22Rv1 (cell line): ENCODE data around the gene THRB.

ENCODE experiments used
- ZFX ChIP-seq: fragments of 450-650 bp; IDR thresholded peaks from 2 replicates; pipeline ENCODE4 v1.6.1; 2017; ENCODE audit warnings: antibody characterized with exemption, borderline replicate concordance
- TF ChIP-seq, protein P1 (sequence below): fragments of 450-650 bp; IDR thresholded peaks from 2 replicates; pipeline ENCODE4 v1.5.1; 2017; ENCODE audit warnings: mild to moderate bottlenecking

- TF ChIP-seq, protein P1, sequence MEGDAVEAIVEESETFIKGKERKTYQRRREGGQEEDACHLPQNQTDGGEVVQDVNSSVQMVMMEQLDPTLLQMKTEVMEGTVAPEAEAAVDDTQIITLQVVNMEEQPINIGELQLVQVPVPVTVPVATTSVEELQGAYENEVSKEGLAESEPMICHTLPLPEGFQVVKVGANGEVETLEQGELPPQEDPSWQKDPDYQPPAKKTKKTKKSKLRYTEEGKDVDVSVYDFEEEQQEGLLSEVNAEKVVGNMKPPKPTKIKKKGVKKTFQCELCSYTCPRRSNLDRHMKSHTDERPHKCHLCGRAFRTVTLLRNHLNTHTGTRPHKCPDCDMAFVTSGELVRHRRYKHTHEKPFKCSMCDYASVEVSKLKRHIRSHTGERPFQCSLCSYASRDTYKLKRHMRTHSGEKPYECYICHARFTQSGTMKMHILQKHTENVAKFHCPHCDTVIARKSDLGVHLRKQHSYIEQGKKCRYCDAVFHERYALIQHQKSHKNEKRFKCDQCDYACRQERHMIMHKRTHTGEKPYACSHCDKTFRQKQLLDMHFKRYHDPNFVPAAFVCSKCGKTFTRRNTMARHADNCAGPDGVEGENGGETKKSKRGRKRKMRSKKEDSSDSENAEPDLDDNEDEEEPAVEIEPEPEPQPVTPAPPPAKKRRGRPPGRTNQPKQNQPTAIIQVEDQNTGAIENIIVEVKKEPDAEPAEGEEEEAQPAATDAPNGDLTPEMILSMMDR = no peak
- TF ChIP-seq ZFX = no peak
Measured at GRCh38 chr3:24242012-24242698, 252.5 kb downstream of the THRB start.
